Ecto neural progenitor cell (in vitro differentiated cells): Measurements from ENCODE around the gene SIGLEC1.

Experiments used
- DNase-seq: peaks from one replicate; pipeline ENCODE4 v3.0.0-alpha.2; 2018; ENCODE audit warnings: low spot score

Gene SIGLEC1

GRCh38 chr20:3701061-3701998 is 11.1 kb downstream of the SIGLEC1 start:
- no peak for DNase-seq

- DNase-seq = no peak
Observed at GRCh38 chr20:3699037-3699436, 13.4 kb downstream of the SIGLEC1 start.

- no peak for DNase-seq
Observed at GRCh38 chr20:3698591-3699001, 13.8 kb downstream of the SIGLEC1 start.

GRCh38 chr20:3697588-3698305 is 14.7 kb downstream of the SIGLEC1 start:
- no peak for DNase-seq

- DNase-seq = no peak
Observed at GRCh38 chr20:3696745-3697587, 15.4 kb downstream of the SIGLEC1 start.

GRCh38 chr20:3696200-3696599 is 16.2 kb downstream of the SIGLEC1 start:
- no peak for DNase-seq

- DNase-seq = no peak
Observed at GRCh38 chr20:3694864-3695263, 17.5 kb downstream of the SIGLEC1 start.

GRCh38 chr20:3693376-3693775 is 19.0 kb downstream of the SIGLEC1 start:
- no peak for DNase-seq

- DNase-seq = no peak
Observed at GRCh38 chr20:3692706-3693294, 19.6 kb downstream of the SIGLEC1 start.

- DNase-seq = no peak
Observed at GRCh38 chr20:3691897-3692296, 20.5 kb downstream of the SIGLEC1 start.

- no peak for DNase-seq
Observed at GRCh38 chr20:3691306-3691705, 21.1 kb downstream of the SIGLEC1 start.

GRCh38 chr20:3690413-3690812 is 22.0 kb downstream of the SIGLEC1 start:
- DNase-seq = no peak

GRCh38 chr20:3689978-3690377 is 22.4 kb downstream of the SIGLEC1 start:
- DNase-seq = no peak

GRCh38 chr20:3687655-3688054 is 24.7 kb downstream of the SIGLEC1 start:
- no peak for DNase-seq

GRCh38 chr20:3686867-3687321 is 25.5 kb downstream of the SIGLEC1 start:
- DNase-seq = no peak

GRCh38 chr20:3686421-3686820 is 26.0 kb downstream of the SIGLEC1 start:
- DNase-seq = no peak

- no peak for DNase-seq
Observed at GRCh38 chr20:3685341-3685740, 27.1 kb downstream of the SIGLEC1 start.

GRCh38 chr20:3681931-3682781 is 30.2 kb downstream of the SIGLEC1 start, which contains the start of gene ADAM33:
Gene ADAM33 (minus strand): TSS chr20:3682010. CDS start chr20:3682004, 6 bp downstream.
- peak; percentile 71 for DNase-seq

- DNase-seq = no peak
Observed at GRCh38 chr20:3681352-3681930, 31.0 kb downstream of the SIGLEC1 start.

- DNase-seq = no peak
Observed at GRCh38 chr20:3680701-3681351, 31.6 kb downstream of the SIGLEC1 start.
